CD4-positive, alpha-beta T cell treated with Interleukin-10 for 1 hour (primary cell): ENCODE data around the gene ADAMTS2.
"Not testable (repeated sequence)": the region's sequence is repeated elsewhere in the genome, so short reads cannot be mapped to it uniquely, and the experiment has no call there.

Experiments used
- DNase-seq: peaks from one replicate; pipeline ENCODE4 v3.0.0-alpha.2; 2020

Gene ADAMTS2

GRCh38 chr5:179118756-179119414, 226.4 kb downstream of the ADAMTS2 start:
- DNase-seq: no peak

GRCh38 chr5:179118338-179118737, 226.9 kb downstream of the ADAMTS2 start:
- no peak for DNase-seq

DNA sequence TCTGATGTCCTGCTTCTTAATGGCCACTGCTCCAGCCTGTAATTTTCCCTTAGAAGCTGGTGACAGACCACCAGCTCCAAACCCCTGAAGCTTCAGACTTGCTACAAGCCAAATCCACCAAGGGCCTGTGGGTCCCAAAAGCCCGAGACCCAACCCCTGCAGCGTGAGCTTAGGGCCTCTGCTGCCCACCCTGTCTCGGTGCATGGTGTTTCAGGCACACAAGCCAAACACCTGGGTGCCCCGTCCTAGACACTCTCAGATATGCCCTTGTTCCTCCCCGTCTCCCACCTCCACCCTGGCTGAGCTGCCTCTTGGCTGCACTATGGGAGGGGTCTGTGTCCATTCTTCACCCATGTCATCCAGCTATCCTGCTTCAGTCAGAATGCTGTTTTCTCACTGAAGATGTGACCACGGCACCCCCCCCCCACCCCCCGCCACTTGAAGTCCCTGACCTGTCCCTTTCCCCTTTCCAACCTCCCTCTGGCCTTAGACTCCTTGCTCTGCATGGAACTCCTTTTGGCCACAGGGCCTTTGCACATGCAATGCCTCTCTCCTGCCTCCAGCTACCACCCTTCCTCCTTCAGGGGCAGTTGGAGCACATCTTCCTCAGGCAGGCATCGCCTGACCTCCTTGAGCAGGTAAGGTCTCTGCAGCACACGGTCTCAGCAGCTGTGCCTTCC, 229.3 kb downstream of the ADAMTS2 start:
- DNase-seq: no peak

- DNase-seq: no peak
These were observed 230.0 kb downstream of the ADAMTS2 start for GRCh38 chr5:179115307-179115706.

DNA sequence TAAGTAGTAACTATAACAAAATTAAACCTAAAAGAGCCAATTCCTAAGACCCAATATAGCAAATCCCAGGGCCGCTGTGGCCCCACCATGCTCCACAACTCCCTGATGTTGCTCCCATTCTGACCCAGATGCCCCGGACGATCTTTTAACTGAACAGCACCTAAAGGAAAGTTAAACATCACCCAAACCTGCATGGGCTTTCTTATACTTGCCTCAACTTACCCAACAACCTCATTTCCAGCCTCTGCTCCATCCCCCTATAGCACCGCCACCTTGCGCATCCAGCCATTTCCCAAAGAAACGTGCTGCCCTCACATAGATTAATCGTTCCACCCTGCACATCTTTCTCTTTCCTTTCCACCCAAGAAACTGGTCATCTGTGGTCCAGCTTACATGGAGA, 230.5 kb downstream of the ADAMTS2 start:
- no peak for DNase-seq

GRCh38 chr5:179113945-179114641, 231.2 kb downstream of the ADAMTS2 start:
- DNase-seq: no peak

- DNase-seq: no peak
These were observed 232.1 kb downstream of the ADAMTS2 start for GRCh38 chr5:179113143-179113530.

DNA sequence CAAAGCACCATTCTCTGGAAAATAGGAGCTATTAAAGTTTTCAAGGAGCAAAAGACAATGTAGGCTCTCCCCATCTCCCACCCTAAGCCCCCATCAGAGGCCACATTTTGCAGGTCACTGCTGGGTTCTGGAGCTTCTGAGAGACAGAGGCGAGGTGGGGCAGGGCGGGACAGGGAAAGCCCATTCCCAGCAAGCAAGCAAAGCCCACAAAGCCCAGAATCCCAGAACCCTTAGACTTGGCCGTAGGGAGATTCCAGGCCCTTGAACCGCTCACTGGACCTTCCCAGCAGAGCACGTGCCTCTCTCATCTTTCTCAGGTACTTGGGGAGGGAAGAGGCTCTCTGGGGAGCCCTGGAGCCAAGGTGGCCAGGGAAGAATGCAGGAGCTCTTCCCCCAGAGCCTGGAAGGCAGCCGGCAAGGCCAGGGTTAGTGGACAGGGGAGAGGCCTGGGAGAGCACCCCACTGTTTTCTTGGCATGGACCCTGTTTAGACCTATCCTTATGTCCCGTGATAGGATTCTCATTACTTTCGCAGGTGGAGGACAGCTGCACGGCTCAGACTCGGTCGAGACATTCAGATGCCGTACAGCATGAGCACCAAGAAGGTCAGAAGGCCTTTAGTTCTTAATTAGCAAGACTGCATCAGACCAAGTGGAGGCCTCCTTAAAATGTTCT, 232.7 kb downstream of the ADAMTS2 start:
- DNase-seq: no peak

DNA sequence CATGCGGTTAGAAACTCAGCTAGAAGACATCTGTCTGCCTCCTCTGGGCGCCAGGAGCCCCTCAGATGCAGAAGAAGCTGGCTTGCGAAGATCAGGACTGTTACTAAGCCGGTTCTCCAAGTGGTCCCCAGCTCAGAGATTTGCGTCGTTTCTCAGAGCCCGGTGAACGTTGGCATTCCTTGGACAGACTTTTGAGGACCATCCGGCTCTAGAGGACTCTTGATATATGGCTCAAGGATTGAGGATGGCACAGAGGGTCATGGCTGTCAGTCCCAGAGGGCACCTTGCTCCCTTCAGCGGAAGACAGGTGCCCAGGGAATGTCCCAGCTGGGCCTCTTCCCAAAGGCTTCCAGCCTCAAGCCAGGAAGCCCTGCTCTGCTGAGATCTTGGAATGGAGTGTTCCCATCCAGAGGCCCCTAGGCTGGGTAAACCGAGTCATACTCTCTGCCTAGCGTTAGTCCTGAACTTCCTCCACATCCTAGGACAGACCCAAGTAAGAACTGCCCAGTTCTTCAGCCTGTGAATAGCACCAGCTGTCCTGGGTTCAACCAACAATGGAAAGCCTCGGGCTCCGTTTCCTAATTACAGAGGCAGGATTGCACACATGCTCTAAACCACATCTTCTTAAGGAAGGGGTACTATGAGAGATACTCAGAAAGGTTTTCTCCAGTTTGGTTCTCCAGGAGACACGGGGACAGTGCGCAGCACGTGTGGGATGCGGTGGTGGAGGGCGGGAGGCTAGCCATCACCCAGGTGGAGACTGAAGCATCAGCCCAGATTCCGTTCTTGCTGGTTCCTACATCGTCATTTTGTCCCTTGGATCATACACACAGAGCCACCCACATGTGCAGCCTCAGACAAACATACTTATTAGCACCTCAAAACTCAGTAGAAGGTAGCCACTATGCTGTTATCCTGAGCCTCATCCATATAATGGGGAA, 233.7 kb downstream of the ADAMTS2 start:
- DNase-seq: no peak

DNA sequence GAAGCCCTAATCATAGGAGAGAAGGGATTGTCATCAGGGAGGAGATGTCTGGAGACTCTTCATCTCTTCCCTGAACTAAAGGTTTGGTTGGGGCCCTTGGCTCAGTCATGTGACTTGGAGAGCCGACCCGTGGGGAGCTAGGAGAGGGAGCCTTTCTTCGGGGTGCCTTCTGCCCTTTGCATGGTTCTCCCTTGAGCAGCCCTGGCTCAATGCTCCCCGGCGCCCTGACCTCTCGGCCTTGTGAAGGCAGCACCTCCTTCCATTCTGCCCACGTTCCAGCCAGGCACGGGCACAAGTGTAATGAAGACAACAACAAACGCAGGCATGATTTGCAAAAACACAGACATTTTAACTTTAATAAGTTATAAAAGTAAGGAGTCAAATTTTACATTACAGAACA, 234.7 kb downstream of the ADAMTS2 start:
- no peak for DNase-seq

- DNase-seq: not testable (repeated sequence)
These were observed 244.0 kb downstream of the ADAMTS2 start for GRCh38 chr5:179101282-179101681.

DNA sequence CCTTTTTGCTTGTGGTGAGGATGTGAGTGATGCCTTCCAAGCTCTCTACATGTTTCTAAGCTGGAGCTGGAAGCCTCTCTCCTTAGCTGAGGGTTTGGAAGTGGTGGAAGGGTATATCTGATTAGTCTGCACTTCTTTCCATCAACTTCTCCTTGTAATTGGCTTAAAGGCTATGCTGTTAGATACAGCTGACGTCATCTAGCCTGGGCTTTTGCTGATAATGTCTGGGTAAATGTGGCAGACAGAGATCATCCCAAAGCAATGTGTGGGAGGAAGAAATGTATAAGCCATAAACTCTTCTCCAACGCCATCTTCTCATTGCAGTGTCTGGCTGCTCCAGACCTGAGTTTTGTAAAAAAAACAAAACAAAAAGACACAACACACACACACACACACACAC, 255.8 kb downstream of the ADAMTS2 start:
- no peak for DNase-seq

DNA sequence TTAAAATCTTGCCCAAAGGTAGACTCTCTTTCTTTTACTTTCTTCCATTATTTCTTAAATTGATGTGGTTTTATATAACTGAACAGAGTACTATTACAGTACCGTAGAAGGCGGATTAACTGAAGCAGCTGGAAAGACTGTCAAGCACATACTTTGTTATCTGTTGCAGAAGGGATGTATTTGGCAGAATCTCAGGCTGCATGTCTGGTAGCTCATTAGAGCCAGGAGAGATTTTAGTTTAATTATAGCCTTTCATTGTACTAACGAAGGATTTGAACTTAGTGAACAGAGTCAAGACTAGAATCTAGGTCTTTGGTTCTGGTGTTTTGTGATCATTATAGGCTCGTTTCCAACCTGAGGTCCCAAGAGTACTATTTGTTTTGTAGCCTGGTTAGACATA, 264.5 kb downstream of the ADAMTS2 start:
- no peak for DNase-seq

DNA sequence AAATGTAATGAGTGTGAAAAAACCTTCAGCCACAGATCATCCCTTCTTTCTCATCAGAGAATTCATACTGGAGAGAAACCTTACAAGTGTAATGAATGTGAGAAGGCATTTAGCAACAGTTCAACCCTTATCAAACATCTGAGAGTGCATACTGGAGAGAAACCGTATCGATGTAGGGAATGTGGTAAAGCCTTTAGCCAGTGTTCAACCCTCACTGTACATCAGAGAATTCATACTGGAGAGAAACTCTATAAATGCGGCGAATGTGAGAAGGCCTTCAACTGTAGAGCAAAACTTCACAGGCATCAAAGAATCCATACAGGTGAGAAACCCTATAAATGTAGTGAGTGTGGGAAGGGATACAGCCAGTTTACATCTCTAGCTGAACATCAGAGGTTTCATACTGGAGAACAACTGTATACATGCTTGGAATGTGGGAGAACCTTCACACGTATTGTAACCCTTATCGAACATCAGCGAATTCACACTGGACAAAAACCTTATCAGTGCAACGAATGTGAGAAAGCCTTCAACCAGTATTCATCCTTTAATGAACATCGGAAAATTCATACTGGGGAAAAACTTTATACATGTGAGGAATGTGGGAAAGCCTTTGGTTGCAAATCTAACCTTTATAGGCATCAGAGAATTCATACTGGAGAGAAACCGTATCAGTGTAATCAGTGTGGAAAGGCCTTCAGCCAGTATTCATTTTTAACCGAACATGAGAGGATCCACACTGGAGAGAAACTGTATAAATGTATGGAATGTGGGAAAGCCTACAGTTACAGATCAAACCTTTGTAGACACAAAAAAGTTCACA, 265.9 kb downstream of the ADAMTS2 start:
- DNase-seq: no peak

DNA sequence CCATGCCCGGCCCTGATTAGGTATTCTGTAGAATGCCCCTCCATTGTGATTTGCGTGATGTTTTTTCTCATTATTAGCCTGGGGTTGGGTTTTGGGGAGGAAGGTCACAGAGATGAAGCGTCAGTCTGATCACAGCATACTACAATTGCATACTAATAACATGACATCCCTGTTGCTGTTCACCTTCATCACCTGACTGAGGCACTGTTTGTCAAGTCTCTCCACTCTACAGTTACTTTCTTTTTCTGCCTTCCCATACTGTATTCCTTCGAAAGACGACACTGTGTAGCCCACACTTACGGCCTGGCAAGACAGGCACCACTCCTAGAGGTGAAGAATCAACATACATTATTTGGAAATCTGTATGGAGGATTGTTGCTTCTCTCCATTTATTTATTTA, 279.6 kb downstream of the ADAMTS2 start:
- DNase-seq: no peak

- no peak for DNase-seq
These were observed 284.2 kb downstream of the ADAMTS2 start for GRCh38 chr5:179061025-179061424.
